BJ (cell line): ENCODE results near the gene WASF3. TPM values are rescaled to one million over a fixed set of nuclear protein-coding genes. Genes with fewer than 3 reads are reported as not detected.

ENCODE experiments used
- CTCF ChIA-PET: fragments of 350-600 bp; formaldehyde crosslinking; extraction: SDS; loops from one replicate; lab custom pipeline; 2021; ENCODE audit warnings: antibody characterized with exemption, inconsistent platforms; lab: Yijun Ruan, JAX
- POLR2A ChIA-PET: fragments of 300-600 bp; sonication (Branson Sonifier 250); formaldehyde crosslinking; extraction: SDS; loops from one replicate; lab custom pipeline; 2021; ENCODE audit warnings: antibody characterized with exemption; lab: Charles Lee
- DNase-seq: peaks from one replicate; pipeline ENCODE4 v3.0.0-alpha.2; 2011; ENCODE audit warnings: low read depth
- H3K27me3 ChIP-seq: 2 replicates; pipeline ENCODE4 v1.6.0; 2011; ENCODE audit warnings: low read length; ENCODE audit not compliant: control insufficient read depth, insufficient read depth
- H3K36me3 ChIP-seq: 2 replicates; pipeline ENCODE4 v1.5.1; 2011; ENCODE audit warnings: low read length; ENCODE audit not compliant: control insufficient read depth, insufficient read depth
- H3K4me3 ChIP-seq: 2 replicates; pipeline ENCODE4 v1.5.1; 2011; ENCODE audit warnings: low read depth, mild to moderate bottlenecking, control low read depth, low read length
- CTCF ChIP-seq: IDR thresholded peaks from 2 replicates; pipeline ENCODE4 v1.5.1; 2011; ENCODE audit warnings: low read depth, mild to moderate bottlenecking, control low read depth, inconsistent platforms, low read length, moderate library complexity; ENCODE audit not compliant: insufficient read depth
- polyA plus RNA-seq: library from polyadenylated mRNA; depleted of rRNA; stranded (reverse); fragments of >200 nt; gene quantifications from 2 replicates; pipeline ENCODE4 v1.2.3, GENCODE V29; 2011

WASF3 gene
- polyA plus RNA-seq, 1 experiment, result 9.5 TPM

- Histone ChIP-seq H3K36me3 (no peaks in the 10 kb centered on the region), H3K4me3 (no peak overlapping the region), H3K27me3 (no peaks in the 10 kb centered on the region)
- DNase-seq, result no peak
- CTCF ChIA-PET, result interaction anchor here (0.9 kb wide), 1 partner anchor 528 kb away, joined by 3 read pairs; no protein-coding TSS in a partner anchor
- TF ChIP-seq CTCF, result no peak
- POLR2A ChIA-PET, result interaction anchor here (0.6 kb wide), 1 partner anchor 9 kb away, joined by 3 read pairs; no protein-coding TSS in a partner anchor
Measured at GRCh38 chr13:26713341-26713740, 155.9 kb downstream of the WASF3 start.

GRCh38 chr13:26716984-26717383 lies 159.5 kb downstream of the WASF3 start:
- no peak for DNase-seq
- POLR2A ChIA-PET, result no interaction called here
- H3K4me3 ChIP-seq, result no peak overlapping the region
- CTCF ChIA-PET, result no interaction called here
- no peak for TF ChIP-seq CTCF
- H3K27me3 ChIP-seq, result peaks cover 4% of the 10 kb centered on the region; the same call in 1 of the 2 replicates
- H3K36me3 ChIP-seq, result no peaks in the 10 kb centered on the region

GRCh38 chr13:26718146-26718545 lies 160.7 kb downstream of the WASF3 start:
- Histone ChIP-seq H3K36me3 (no peaks in the 10 kb centered on the region), H3K4me3 (no peak overlapping the region), H3K27me3 (peaks cover 4% of the 10 kb centered on the region; the same call in 1 of the 2 replicates)
- no peak for DNase-seq
- ChIA-PET POLR2A (no interaction called here), CTCF (interaction anchor here (0.7 to 1.8 kb wide), 3 partner anchors 8 to 20 kb away, joined by 3 to 10 read pairs (median 4); no protein-coding TSS in a partner anchor)
- TF ChIP-seq CTCF, result no peak

GRCh38 chr13:26718872-26719271 lies 161.4 kb downstream of the WASF3 start:
- TF ChIP-seq CTCF, result no peak
- CTCF ChIA-PET, result interaction anchor here (0.7 to 2.2 kb wide), 6 partner anchors 9 to 534 kb away, joined by 3 to 10 read pairs (median 5); no protein-coding TSS in a partner anchor
- Histone ChIP-seq H3K36me3 (no peaks in the 10 kb centered on the region), H3K27me3 (peaks cover 4% of the 10 kb centered on the region; the same call in 1 of the 2 replicates), H3K4me3 (no peak overlapping the region)
- DNase-seq, result no peak
- POLR2A ChIA-PET, result no interaction called here

- no peak overlapping the region for H3K4me3 ChIP-seq
- H3K36me3 ChIP-seq, result no peaks in the 10 kb centered on the region
- H3K27me3 ChIP-seq, result peaks cover 4% of the 10 kb centered on the region; the same call in 1 of the 2 replicates
- DNase-seq, result no peak
- ChIA-PET CTCF (interaction anchor here (0.9 to 2.2 kb wide), 5 partner anchors 12 to 534 kb away, joined by 3 to 10 read pairs (median 6); no protein-coding TSS in a partner anchor), POLR2A (no interaction called here)
- peak; percentile 32 for TF ChIP-seq CTCF
Measured at GRCh38 chr13:26719356-26719945, 162.0 kb downstream of the WASF3 start.
